Panc1 (cell line): Measurements from ENCODE around the gene S100PBP.

Experiments used
- CTCF ChIP-seq: fragments of 450-650 bp; IDR thresholded peaks from 2 replicates; pipeline ENCODE4 v1.5.1; 2017; ENCODE audit warnings: mild to moderate bottlenecking
- POLR2AphosphoS5 ChIP-seq: IDR thresholded peaks from 2 replicates; pipeline ENCODE4 v1.6.1; 2012; ENCODE audit warnings: mild to moderate bottlenecking, low read depth, low read length, moderate library complexity
- SIN3A ChIP-seq: IDR thresholded peaks from 2 replicates; pipeline ENCODE4 v1.6.1; 2012; ENCODE audit warnings: low read depth, mild to moderate bottlenecking, low read length, moderate library complexity, borderline replicate concordance; ENCODE audit not compliant: insufficient read depth
- TCF7L2 ChIP-seq: IDR thresholded peaks from 2 replicates; pipeline ENCODE4 v1.6.1; 2011; ENCODE audit warnings: mild to moderate bottlenecking, low read depth, low read length, inconsistent platforms

GRCh38 chr1:32886828-32887414, 69.5 kb downstream of the S100PBP start:
- TF ChIP-seq CTCF, result peak; percentile 50
- no peak for TF ChIP-seq TCF7L2
- TF ChIP-seq SIN3A, result no peak
- no peak for TF ChIP-seq POLR2AphosphoS5
